ENCODE results near the gene FCAR. TPM values are rescaled to one million over a fixed set of nuclear protein-coding genes. Genes with fewer than 3 reads are reported as not detected.

FCAR gene
- polyA plus RNA-seq, 1 of the 3 experiments (the other 2 are of a cell fraction), result not detected

- Histone ChIP-seq H3K9me3 (no peaks in the 10 kb centered on the region), H3K9ac (no peak overlapping the region), H3K36me3 (replicated peaks in 1 of 2; ENCODE audit: control insufficient read depth in 1 of 2, insufficient read depth in 2 of 2, low read length in 1 of 2) (no peaks in the 10 kb centered on the region), H3K4me1 (ENCODE audit: control insufficient read depth in 1 of 2, insufficient read depth in 2 of 2, low read depth in 1 of 2, low read length in 1 of 2) (no peaks in the 10 kb centered on the region), H3K27ac (ENCODE audit: low read depth in 2 of 2, low read length in 1 of 2) (no peak overlapping the region), H4K20me1 (ENCODE audit: insufficient read depth) (no peaks in the 10 kb centered on the region), H3F3A (replicated peaks; ENCODE audit: insufficient read depth) (no peaks in the 10 kb centered on the region), H3K4me3 (ENCODE audit: low read depth in 2 of 2, low read length in 1 of 2) (no peak overlapping the region), H3K79me2 (ENCODE audit: insufficient read depth) (no peaks in the 10 kb centered on the region), H3K27me3 (ENCODE audit: insufficient read depth) (peaks cover 49% of the 10 kb centered on the region), H2AFZ (ENCODE audit: low read depth) (no peak overlapping the region), H3K9me2 (no peaks in the 10 kb centered on the region), H3K4me2 (no peak overlapping the region)
- DNase-seq, result no peak
- TF ChIP-seq POLR2AphosphoS5 (IDR thresholded peaks at IDR 0.05; ENCODE audit: low read depth, low read length) (no peak), RCOR1 (IDR thresholded peaks at IDR 0.05; ENCODE audit: low read length) (no peak), RXRA (IDR thresholded peaks at IDR 0.05; ENCODE audit: borderline replicate concordance, low read depth) (no peak), MEF2A (IDR thresholded peaks at IDR 0.05; ENCODE audit: borderline replicate concordance, low read depth) (no peak), SIN3A (IDR thresholded peaks at IDR 0.05; ENCODE audit: borderline replicate concordance, low read depth, low read length) (no peak)
- CTCF ChIA-PET, result no interaction called here
- POLR2A ChIA-PET, result no interaction called here
- 2% methylated on average over 9 of the region's 9 CpGs for WGBS (ENCODE audit: low lambda C conversion rate)
Measured at GRCh38 chr19:54923276-54923675, 49.2 kb downstream of the FCAR start.

GRCh38 chr19:54928299-54928698, 54.3 kb downstream of the FCAR start:
- 1% methylated on average over 2 of the region's 2 CpGs for WGBS (ENCODE audit: low lambda C conversion rate)
- DNase-seq, result no peak
- CTCF ChIA-PET, result no interaction called here
- no peak overlapping the region for H3K9ac ChIP-seq
- H3K4me2 ChIP-seq, result no peak overlapping the region
- no peaks in the 10 kb centered on the region for H3K4me1 ChIP-seq (ENCODE audit: control insufficient read depth in 1 of 2, insufficient read depth in 2 of 2, low read depth in 1 of 2, low read length in 1 of 2)
- no peaks in the 10 kb centered on the region for H3F3A ChIP-seq (replicated peaks; ENCODE audit: insufficient read depth)
- POLR2A ChIA-PET, result no interaction called here
- no peaks in the 10 kb centered on the region; the same call in 1 of the 2 replicates for H3K9me3 ChIP-seq
- no peaks in the 10 kb centered on the region for H3K36me3 ChIP-seq (replicated peaks in 1 of 2; ENCODE audit: control insufficient read depth in 1 of 2, insufficient read depth in 2 of 2, low read length in 1 of 2)
- no peaks in the 10 kb centered on the region for H3K79me2 ChIP-seq (ENCODE audit: insufficient read depth)
- no peak overlapping the region for H2AFZ ChIP-seq (ENCODE audit: low read depth)
- no peak overlapping the region for H3K27ac ChIP-seq (ENCODE audit: low read depth in 2 of 2, low read length in 1 of 2)
- no peak overlapping the region for H3K4me3 ChIP-seq (ENCODE audit: low read depth in 2 of 2, low read length in 1 of 2)
- peaks cover 36% of the 10 kb centered on the region; the same call in 1 of the 2 replicates for H3K27me3 ChIP-seq (ENCODE audit: insufficient read depth)
- TF ChIP-seq FOXM1 (IDR thresholded peaks at IDR 0.05; ENCODE audit: low read depth) (no peak), RAD21 (IDR thresholded peaks at IDR 0.05; ENCODE audit: low read length) (no peak), USF2 (IDR thresholded peaks at IDR 0.05; ENCODE audit: borderline replicate concordance, low read depth, low read length) (no peak), YY1 (IDR thresholded peaks at IDR 0.05; ENCODE audit: low read depth) (no peak), USF1 (IDR thresholded peaks at IDR 0.05; ENCODE audit: borderline replicate concordance, low read depth) (no peak), SIN3A (IDR thresholded peaks at IDR 0.05; ENCODE audit: borderline replicate concordance, low read depth, low read length) (no peak), EP300 (IDR thresholded peaks at IDR 0.05; ENCODE audit: borderline replicate concordance in 1 of 2, low read depth in 1 of 2, low read length in 1 of 2) (no peak), GATA2 (CRISPR knock-in tag; IDR thresholded peaks at IDR 0.05) (no peak), NRF1 (IDR thresholded peaks at IDR 0.05; ENCODE audit: low read depth, low read length) (no peak), MAX (IDR thresholded peaks at IDR 0.05; ENCODE audit: low read depth) (no peak), TCF12 (IDR thresholded peaks at IDR 0.05) (no peak), RXRA (IDR thresholded peaks at IDR 0.05; ENCODE audit: borderline replicate concordance, low read depth) (no peak), JUND (IDR thresholded peaks at IDR 0.05) (no peak), RFX5 (IDR thresholded peaks at IDR 0.05; ENCODE audit: low read length) (no peak), SMC3 (IDR thresholded peaks at IDR 0.05; ENCODE audit: low read depth, low read length) (no peak), POLR2AphosphoS5 (IDR thresholded peaks at IDR 0.05; ENCODE audit: low read depth, low read length) (no peak), MEF2A (IDR thresholded peaks at IDR 0.05; ENCODE audit: borderline replicate concordance, low read depth) (no peak), GABPA (IDR thresholded peaks at IDR 0.05; ENCODE audit: low read depth) (no peak), CTCF (IDR thresholded peaks at IDR 0.05) (no peak)
- H3K9me2 ChIP-seq, result no peaks in the 10 kb centered on the region
- no peaks in the 10 kb centered on the region for H4K20me1 ChIP-seq (ENCODE audit: insufficient read depth)
